NOMO-1 treated with DMSO at 0.1 percent for 48 hours (cell line): ENCODE measurements around the gene TARP.

Source experiments
- DNase-seq: peaks from one replicate; lab custom pipeline; 2025; ENCODE audit not compliant: unreplicated experiment; lab: John Stamatoyannopoulos, UW

The TARP gene

GRCh38 chr7:38273286-38273995 is at the start of gene TARP:
Gene TARP (minus strand): TSS chr7:38273636.
- no peak for DNase-seq

- DNase-seq = no peak
Measured at GRCh38 chr7:38323156-38323555, 49.7 kb upstream of the TARP start.

DNA sequence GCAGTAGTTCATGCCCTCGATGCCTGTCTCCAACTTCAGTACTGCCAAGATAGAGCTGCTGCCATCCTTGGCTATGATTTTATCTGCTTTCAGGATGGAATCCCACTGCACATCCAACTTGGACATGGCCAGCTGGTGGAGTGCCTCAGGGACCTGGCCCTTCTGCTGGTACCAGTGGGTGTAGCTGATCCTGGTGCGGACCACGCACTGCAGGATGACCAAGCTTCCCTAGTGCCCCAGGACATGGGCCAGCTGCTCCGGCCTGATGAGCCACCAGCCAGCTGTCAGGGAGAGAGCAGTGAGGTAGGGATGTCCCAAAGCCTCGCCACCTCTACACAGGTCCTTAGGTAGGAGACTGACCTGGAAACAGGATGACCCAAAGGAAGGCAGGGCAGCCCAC is 49.0 kb upstream of the TARP start:
- DNase-seq = no peak

DNA sequence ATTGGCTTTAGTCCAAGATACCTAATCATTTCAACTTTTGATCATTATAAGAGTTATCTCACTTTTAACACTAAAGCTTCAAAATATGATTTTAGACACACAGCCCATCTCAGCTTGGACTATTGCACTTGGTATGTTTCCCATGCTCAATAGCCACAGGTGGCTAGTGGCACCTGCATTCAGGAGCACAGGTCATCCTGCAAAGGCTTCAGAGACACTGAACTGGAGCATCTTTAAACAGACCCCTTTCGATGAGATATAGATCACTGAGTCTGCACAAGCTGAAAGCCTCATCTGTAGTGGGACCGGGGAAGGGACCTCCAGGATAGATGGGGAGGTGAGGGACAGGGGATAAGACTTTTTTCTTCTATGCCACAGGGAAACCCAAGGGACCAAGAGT is 48.5 kb upstream of the TARP start:
- no peak for DNase-seq

DNA sequence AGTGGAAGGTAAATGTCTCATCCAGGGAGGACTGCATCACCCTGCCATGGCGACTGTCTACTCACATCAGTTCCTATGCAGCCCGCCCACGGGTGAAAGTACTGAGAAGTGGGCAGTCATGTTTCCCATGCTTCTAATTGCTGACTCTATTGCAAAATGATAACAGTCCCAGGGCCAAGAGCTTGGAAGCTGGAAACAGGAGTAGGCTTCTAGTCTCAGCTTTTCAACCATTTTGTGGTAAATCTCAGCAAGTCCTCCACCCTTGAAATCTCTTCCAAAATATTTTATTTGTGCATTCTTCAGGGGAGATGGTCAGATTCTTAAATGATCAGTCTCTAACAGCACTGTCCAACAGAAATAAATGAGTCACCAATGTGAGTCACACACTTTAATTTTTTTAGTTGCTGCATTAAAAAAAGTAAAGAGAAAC is 48.1 kb upstream of the TARP start:
- DNase-seq = no peak

- no peak for DNase-seq
Measured at GRCh38 chr7:38321050-38321449, 47.6 kb upstream of the TARP start.

DNA sequence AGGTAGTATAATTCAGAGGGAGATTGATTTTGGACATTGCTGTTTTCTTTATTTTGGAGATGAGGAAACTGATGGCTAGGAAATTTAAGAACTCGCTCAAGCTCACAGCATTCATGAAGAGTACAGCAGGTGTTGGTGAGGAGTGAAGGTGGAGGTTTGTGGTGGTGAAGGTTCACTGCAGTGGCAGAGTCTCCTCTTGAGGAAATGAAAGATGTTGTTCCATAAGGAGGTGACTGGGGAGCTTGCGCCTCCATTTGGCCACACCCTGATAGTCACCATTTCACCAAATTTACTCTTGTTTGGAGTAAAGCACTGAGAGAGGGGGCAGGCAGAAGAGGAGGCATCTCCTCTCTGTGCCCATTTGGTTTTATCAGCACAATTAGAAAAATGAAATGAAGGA is 46.4 kb upstream of the TARP start:
- no peak for DNase-seq

GRCh38 chr7:38318803-38319416 is 45.5 kb upstream of the TARP start:
- DNase-seq = peak; percentile 63

GRCh38 chr7:38318241-38318640 is 44.8 kb upstream of the TARP start:
- DNase-seq = peak; percentile 41

DNA sequence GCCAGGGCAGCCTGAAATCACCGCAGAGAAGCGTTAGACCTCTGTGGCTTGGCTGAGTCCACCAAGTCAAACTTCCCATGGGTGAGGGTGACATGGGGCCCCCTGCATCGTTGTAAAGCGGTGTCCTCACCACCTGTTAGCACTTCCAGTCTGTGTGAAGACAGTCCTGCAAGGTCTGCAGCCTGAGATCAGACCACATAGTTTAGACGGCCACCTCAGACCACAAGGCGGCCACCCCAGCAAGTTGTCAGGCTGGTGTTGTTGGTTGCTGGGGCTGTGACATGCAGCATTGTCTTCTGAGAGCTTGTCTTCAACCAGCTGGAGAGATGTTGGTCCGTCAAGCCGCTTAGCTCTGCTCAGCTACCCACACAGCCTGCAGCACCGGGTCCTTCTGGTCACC is 44.1 kb upstream of the TARP start:
- peak; percentile 50 for DNase-seq

- no peak for DNase-seq
Measured at GRCh38 chr7:38316733-38317360, 43.4 kb upstream of the TARP start.

- no peak for DNase-seq
Measured at GRCh38 chr7:38315410-38315809, 42.0 kb upstream of the TARP start.

DNA sequence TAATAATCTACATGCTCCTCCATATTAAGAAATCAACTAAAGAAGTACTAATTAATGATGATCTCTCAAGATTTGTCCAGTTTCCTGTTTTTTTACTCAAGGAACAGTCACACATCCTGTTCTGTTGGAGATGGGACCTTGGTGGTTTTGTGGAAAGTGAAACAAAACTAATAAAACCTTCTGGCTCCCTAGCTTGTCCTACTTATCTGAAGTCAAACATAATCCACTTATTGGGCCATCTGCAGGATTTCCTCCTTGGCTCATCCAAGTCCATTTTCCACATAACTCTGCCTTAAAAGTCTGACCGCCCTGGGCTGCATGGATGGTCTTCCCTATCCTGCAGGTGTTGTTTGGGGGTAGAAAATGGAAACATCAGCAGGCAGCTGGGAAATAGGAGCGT is 39.4 kb upstream of the TARP start:
- peak; percentile 60 for DNase-seq

- peak; percentile 40 for DNase-seq
Measured at GRCh38 chr7:38311329-38311937, 38.0 kb upstream of the TARP start.

DNA sequence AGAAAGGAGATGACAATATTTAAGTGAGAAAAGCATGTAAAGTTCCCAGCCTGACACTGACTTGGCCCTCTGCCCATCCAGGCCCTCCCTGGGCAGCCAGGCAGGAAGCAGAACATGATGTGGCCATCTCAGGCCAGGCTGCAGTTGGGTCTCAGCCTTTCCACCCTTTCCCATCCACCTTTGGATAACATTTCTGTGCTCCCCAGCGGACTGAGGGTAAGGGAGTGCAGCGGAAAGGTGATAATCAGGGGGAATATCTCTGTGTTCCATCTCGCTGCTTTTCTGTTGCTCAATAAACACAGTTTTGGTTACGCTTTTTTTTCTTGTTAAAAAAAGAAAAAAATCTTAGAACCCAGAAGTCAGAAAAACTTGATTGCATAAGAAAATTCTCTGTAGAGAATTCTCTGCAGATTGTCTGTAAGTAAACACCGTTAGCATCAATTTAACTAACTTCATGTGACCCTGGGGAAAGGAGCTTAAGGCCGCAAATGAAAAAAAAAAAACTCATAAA is 37.2 kb upstream of the TARP start:
- peak; percentile 39 for DNase-seq

GRCh38 chr7:38309555-38309954 is 36.1 kb upstream of the TARP start:
- no peak for DNase-seq

DNA sequence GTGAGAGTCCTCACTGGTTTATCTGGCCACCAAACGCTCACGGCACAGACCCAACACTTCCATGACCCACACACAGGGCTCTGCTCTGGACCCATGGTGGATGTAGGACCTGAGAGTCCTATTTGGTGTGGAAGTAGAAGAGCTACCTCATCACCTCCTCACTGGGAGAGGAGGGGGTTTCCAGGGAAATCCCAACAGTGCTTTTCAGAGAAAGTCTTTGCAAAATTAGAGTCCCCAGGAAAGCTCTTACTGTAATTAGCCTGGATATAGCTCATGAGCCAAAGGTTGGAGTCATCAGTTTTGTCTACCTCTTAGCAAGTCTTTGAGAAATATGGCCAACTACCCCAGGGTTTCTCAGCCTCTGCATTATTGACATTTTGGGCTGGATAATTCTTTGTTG is 34.7 kb upstream of the TARP start:
- DNase-seq = no peak

DNA sequence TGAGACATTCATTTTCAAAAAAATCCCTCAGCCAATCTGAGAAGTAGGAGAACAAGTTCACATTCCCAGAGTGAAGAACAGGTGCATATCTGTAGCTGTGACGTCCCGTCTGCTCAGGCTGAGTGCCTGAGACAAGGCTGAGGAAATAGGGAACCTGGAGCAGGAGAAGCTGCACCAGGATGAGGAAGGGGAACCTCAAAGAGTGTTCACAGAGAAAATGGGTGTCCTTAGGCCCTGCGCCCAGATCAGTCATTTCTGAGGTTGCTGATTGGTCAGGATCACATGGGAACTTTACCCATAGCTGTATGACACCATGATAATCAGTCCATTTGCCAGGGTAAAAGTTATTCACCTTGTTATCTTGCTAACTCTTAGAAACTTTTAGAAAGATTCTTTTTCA is 34.2 kb upstream of the TARP start:
- DNase-seq = no peak

DNA sequence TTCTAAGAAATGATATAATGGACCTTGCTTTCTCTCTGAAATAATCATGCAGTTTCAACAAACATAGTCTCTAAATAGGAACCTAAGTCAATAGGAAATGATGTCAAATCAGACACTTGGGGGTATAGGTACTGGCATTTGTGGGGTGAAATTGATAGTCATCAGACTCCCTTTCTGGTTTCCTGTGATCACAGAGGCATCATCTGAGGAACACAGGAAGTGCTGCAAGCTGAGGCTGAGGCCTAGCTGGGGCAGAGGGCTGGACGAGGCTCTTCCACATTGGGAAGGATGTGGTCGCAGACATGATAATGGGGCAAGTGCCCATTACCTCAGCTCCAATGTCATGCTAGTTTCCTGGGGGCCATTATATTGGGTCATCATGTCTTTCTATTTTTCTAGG is 33.5 kb upstream of the TARP start:
- DNase-seq = no peak

GRCh38 chr7:38306171-38306570 is 32.7 kb upstream of the TARP start:
- no peak for DNase-seq

GRCh38 chr7:38303866-38304265 is 30.4 kb upstream of the TARP start:
- DNase-seq = no peak

DNA sequence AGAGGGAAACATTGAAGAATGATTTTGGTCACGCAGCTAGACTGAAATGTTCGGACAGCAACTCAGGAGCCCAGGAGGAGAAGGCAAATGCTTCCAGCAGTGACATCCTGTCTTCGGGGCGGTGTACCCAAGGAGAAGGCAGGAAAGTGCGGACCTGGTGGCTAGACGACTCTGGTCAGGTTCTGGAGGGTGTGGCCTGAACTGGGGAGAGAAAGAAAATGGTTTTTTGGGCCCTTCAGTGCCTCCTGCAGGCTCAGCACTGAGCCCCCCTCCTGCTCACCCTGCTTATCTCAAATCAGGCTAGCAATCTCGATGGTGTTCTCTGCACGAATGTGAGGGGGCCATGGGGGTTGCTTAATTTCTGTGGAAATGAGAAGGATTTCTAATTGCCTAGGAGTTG is 26.7 kb upstream of the TARP start:
- no peak for DNase-seq
